Neural cell (in vitro differentiated cells): ENCODE data around the gene ATP8B4. TPM values are rescaled to one million over a fixed set of nuclear protein-coding genes. Genes with fewer than 3 reads are reported as not detected.

Source experiments
- H2AFZ ChIP-seq: fragments of 200-600, 300-800 bp; sonication (generic), shearing (Covaris generic); 2 replicates; pipeline ENCODE4 v1.6.0; 2014; ENCODE audit warnings: low read depth, mild to moderate bottlenecking, antibody characterized with exemption, low read length, moderate library complexity
- H3F3A ChIP-seq: fragments of 200-600 bp; shearing (Covaris generic); 2 replicates; pipeline ENCODE4 v1.6.1; 2016; ENCODE audit warnings: mild to moderate bottlenecking, moderate library complexity, mixed read lengths, antibody characterized with exemption, low read length; ENCODE audit not compliant: insufficient read depth, poor library complexity, severe bottlenecking
- H3K27ac ChIP-seq: fragments of 200-600, 300-800 bp; sonication (generic), shearing (Covaris generic); 2 replicates; pipeline ENCODE4 v1.5.1; 2014; ENCODE audit warnings: mild to moderate bottlenecking, low read length, moderate library complexity
- H3K27me3 ChIP-seq: fragments of 300-800, 200-600 bp; sonication (generic), shearing (Covaris generic); 2 replicates; pipeline ENCODE4 v1.6.0; 2014; ENCODE audit warnings: mild to moderate bottlenecking, low read depth, low read length, moderate library complexity; ENCODE audit not compliant: insufficient read depth
- H3K36me3 ChIP-seq: fragments of 300-800, 200-600 bp; sonication (generic), shearing (Covaris generic); 2 replicates; pipeline ENCODE4 v1.5.1; 2014; ENCODE audit warnings: mild to moderate bottlenecking, antibody characterized with exemption, low read length, moderate library complexity; ENCODE audit not compliant: insufficient read depth
- H3K4me2 ChIP-seq: fragments of 300-800, 200-600 bp; sonication (generic), shearing (Covaris generic); 2 replicates; pipeline ENCODE4 v1.6.0; 2014; ENCODE audit warnings: mild to moderate bottlenecking, low read length
- H3K4me3 ChIP-seq: fragments of 300-800, 200-600 bp; sonication (generic), shearing (Covaris generic); 2 replicates; pipeline ENCODE4 v1.5.1; 2014; ENCODE audit warnings: mild to moderate bottlenecking, low read length, moderate library complexity
- H3K79me2 ChIP-seq: fragments of 200-600 bp; shearing (Covaris generic); replicated peaks from 2 replicates; pipeline ENCODE4 v1.6.0; 2014; ENCODE audit warnings: mild to moderate bottlenecking, low read length, moderate library complexity; ENCODE audit not compliant: insufficient read depth
- H3K9ac ChIP-seq: fragments of 300-800, 200-600 bp; sonication (generic), shearing (Covaris generic); 2 replicates; pipeline ENCODE4 v1.6.1; 2016; ENCODE audit warnings: mild to moderate bottlenecking, low read length, mixed read lengths
- H3K9me2 ChIP-seq: fragments of 200-600 bp; shearing (Covaris generic); 2 replicates; pipeline ENCODE4 v1.6.1; 2016; ENCODE audit warnings: mild to moderate bottlenecking, low read length, mixed read lengths; ENCODE audit not compliant: insufficient read depth
- H3K9me3 ChIP-seq: fragments of 200-600, 300-800 bp; sonication (generic), shearing (Covaris generic); 2 replicates; pipeline ENCODE4 v1.6.1; 2016; ENCODE audit warnings: mild to moderate bottlenecking, mixed run types, low read length, moderate library complexity, mixed read lengths
- H4K20me1 ChIP-seq: fragments of 200-600 bp; shearing (Covaris generic); 2 replicates; pipeline ENCODE4 v1.6.1; 2016; ENCODE audit warnings: mild to moderate bottlenecking, mixed run types; ENCODE audit not compliant: insufficient read depth
- EP300 ChIP-seq: fragments of 450-650 bp; conservative IDR thresholded peaks from 2 replicates; pipeline ENCODE4 v1.6.1; 2014; ENCODE audit warnings: antibody characterized with exemption, mild to moderate bottlenecking, moderate library complexity; ENCODE audit not compliant: poor library complexity, severe bottlenecking
- EZH2 ChIP-seq: fragments of 200-600, 300-800 bp; shearing (Covaris generic), sonication (generic); IDR thresholded peaks from 2 replicates; pipeline ENCODE4 v1.6.1; 2014; ENCODE audit warnings: antibody characterized with exemption, low read length, borderline replicate concordance, mild to moderate bottlenecking; ENCODE audit not compliant: insufficient read depth, poor library complexity, severe bottlenecking
- MXI1 ChIP-seq: fragments of 450-650 bp; conservative IDR thresholded peaks from 2 replicates; pipeline ENCODE4 v1.6.1; 2014; ENCODE audit warnings: antibody characterized with exemption, mild to moderate bottlenecking; ENCODE audit not compliant: poor library complexity, severe bottlenecking
- POLR2AphosphoS5 ChIP-seq: IDR thresholded peaks from 2 replicates; pipeline ENCODE4 v1.6.1; 2012
- RAD21 ChIP-seq: fragments of 450-650 bp; conservative IDR thresholded peaks from 2 replicates; pipeline ENCODE4 v1.6.1; 2014; ENCODE audit warnings: antibody characterized with exemption, mild to moderate bottlenecking, moderate library complexity
- SMC3 ChIP-seq: fragments of 450-650 bp; conservative IDR thresholded peaks from 2 replicates; pipeline ENCODE4 v1.6.1; 2014; ENCODE audit warnings: antibody characterized with exemption, mild to moderate bottlenecking, moderate library complexity; ENCODE audit not compliant: poor library complexity
- TAF1 ChIP-seq: IDR thresholded peaks from 2 replicates; pipeline ENCODE4 v1.6.1; 2012; ENCODE audit warnings: low read depth
- polyA plus RNA-seq: library from polyadenylated mRNA; depleted of rRNA; stranded (reverse); fragments of >200 nt; gene quantifications from 2 replicates; pipeline ENCODE4 v1.2.3, GENCODE V29; 2014
- TF ChIP-seq, protein P1 (sequence below): IDR thresholded peaks from 2 replicates; pipeline ENCODE4 v1.6.1; 2012; ENCODE audit warnings: borderline replicate concordance
- TF ChIP-seq, protein P2 (sequence below): fragments of 450-650 bp; IDR thresholded peaks from 2 replicates; pipeline ENCODE4 v1.5.1; 2014; ENCODE audit warnings: antibody characterized with exemption, mild to moderate bottlenecking, moderate library complexity; ENCODE audit not compliant: poor library complexity, severe bottlenecking

Gene ATP8B4
- polyA plus RNA-seq, 1 donor from 2014 or later: 2.9 TPM

DNA sequence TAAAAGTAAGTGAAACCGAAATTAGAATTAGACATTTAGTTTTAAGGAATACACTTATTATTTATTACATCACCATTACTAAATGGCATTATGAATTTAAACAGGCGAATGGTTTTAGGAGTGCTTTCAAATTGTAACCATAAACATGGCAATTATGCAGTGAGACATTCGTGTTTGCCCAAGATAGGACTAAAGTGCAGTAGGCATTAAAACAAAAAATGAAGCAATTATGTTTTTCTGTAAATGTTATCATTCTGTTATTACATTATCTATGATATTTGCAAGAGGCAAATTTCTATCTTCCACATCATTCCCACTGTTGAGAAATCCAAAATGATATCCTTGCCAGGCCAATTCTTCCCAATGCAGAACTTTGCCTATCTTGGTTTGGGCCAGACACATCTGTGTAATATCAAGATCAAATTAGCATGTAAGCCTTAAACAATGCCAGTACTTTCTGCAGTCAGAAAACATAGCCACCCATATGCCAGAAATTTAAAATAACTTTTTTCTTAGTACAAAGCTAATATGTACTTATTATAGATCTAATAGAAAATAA is 156.9 kb downstream of the ATP8B4 start:
- Histone ChIP-seq H3K9me2 (no peaks in the 10 kb centered on the region), H3F3A (no peaks in the 10 kb centered on the region), H3K79me2 (no peaks in the 10 kb centered on the region), H3K4me3 (no peak overlapping the region), H3K9ac (no peak overlapping the region), H3K4me2 (no peak overlapping the region), H3K27ac (no peak overlapping the region), H3K36me3 (no peaks in the 10 kb centered on the region), H2AFZ (no peak overlapping the region), H4K20me1 (no peaks in the 10 kb centered on the region), H3K27me3 (no peaks in the 10 kb centered on the region), H3K9me3 (no peaks in the 10 kb centered on the region)
- TF ChIP-seq MXI1 (no peak), EZH2 (no peak), EP300 (no peak), POLR2AphosphoS5 (no peak), SMC3 (no peak), RAD21 (no peak), TAF1 (no peak)
- TF ChIP-seq, protein P1, sequence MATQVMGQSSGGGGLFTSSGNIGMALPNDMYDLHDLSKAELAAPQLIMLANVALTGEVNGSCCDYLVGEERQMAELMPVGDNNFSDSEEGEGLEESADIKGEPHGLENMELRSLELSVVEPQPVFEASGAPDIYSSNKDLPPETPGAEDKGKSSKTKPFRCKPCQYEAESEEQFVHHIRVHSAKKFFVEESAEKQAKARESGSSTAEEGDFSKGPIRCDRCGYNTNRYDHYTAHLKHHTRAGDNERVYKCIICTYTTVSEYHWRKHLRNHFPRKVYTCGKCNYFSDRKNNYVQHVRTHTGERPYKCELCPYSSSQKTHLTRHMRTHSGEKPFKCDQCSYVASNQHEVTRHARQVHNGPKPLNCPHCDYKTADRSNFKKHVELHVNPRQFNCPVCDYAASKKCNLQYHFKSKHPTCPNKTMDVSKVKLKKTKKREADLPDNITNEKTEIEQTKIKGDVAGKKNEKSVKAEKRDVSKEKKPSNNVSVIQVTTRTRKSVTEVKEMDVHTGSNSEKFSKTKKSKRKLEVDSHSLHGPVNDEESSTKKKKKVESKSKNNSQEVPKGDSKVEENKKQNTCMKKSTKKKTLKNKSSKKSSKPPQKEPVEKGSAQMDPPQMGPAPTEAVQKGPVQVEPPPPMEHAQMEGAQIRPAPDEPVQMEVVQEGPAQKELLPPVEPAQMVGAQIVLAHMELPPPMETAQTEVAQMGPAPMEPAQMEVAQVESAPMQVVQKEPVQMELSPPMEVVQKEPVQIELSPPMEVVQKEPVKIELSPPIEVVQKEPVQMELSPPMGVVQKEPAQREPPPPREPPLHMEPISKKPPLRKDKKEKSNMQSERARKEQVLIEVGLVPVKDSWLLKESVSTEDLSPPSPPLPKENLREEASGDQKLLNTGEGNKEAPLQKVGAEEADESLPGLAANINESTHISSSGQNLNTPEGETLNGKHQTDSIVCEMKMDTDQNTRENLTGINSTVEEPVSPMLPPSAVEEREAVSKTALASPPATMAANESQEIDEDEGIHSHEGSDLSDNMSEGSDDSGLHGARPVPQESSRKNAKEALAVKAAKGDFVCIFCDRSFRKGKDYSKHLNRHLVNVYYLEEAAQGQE: no peak
- TF ChIP-seq, protein P2, sequence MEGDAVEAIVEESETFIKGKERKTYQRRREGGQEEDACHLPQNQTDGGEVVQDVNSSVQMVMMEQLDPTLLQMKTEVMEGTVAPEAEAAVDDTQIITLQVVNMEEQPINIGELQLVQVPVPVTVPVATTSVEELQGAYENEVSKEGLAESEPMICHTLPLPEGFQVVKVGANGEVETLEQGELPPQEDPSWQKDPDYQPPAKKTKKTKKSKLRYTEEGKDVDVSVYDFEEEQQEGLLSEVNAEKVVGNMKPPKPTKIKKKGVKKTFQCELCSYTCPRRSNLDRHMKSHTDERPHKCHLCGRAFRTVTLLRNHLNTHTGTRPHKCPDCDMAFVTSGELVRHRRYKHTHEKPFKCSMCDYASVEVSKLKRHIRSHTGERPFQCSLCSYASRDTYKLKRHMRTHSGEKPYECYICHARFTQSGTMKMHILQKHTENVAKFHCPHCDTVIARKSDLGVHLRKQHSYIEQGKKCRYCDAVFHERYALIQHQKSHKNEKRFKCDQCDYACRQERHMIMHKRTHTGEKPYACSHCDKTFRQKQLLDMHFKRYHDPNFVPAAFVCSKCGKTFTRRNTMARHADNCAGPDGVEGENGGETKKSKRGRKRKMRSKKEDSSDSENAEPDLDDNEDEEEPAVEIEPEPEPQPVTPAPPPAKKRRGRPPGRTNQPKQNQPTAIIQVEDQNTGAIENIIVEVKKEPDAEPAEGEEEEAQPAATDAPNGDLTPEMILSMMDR: no peak

DNA sequence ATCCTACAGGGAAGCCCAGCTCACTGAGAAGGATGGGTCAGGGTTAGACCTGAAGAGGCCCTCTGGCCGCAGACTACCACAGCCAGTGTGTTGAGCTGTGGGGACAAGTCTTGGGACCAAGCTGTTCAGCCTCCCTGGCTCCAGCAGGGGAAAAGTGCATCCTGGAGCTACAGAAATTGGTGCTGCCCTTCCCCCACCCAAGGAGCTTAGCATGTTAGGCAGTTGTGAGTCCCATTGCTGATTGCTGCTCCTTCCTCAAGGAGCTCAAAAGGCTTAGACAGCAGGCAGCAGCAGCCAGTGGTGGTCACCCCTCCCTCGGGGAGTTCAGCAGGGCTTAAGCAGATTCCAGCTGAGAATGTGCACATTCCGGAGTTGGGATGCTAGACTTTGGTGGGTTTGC is 165.6 kb downstream of the ATP8B4 start:
- Histone ChIP-seq H3K4me3 (no peak overlapping the region), H3K27me3 (no peaks in the 10 kb centered on the region), H3F3A (no peaks in the 10 kb centered on the region), H3K9me3 (peaks cover 3% of the 10 kb centered on the region), H3K9ac (no peak overlapping the region), H3K4me2 (no peak overlapping the region), H4K20me1 (no peaks in the 10 kb centered on the region), H3K79me2 (no peaks in the 10 kb centered on the region), H2AFZ (no peak overlapping the region), H3K9me2 (no peaks in the 10 kb centered on the region), H3K27ac (no peak overlapping the region), H3K36me3 (no peaks in the 10 kb centered on the region)
- TF ChIP-seq SMC3: no peak
- no peak for TF ChIP-seq EZH2
- no peak for TF ChIP-seq EP300
- TF ChIP-seq, protein P1: no peak
- no peak for TF ChIP-seq MXI1
- TF ChIP-seq POLR2AphosphoS5: no peak
- no peak for TF ChIP-seq RAD21
- no peak for TF ChIP-seq TAF1
- TF ChIP-seq, protein P2: no peak
